GM20431 (cell line): ENCODE results near the gene PLA2G4C.

Experiments used
- in situ Hi-C: fragments of 300-500 bp; cut with MseI, MboI; formaldehyde crosslinking; loops from one replicate; pipeline ENCODE4 v1.15.0; 2020; ENCODE audit warnings: low sequenced_read_pairs; ENCODE audit not compliant: unreplicated experiment

PLA2G4C gene

DNA sequence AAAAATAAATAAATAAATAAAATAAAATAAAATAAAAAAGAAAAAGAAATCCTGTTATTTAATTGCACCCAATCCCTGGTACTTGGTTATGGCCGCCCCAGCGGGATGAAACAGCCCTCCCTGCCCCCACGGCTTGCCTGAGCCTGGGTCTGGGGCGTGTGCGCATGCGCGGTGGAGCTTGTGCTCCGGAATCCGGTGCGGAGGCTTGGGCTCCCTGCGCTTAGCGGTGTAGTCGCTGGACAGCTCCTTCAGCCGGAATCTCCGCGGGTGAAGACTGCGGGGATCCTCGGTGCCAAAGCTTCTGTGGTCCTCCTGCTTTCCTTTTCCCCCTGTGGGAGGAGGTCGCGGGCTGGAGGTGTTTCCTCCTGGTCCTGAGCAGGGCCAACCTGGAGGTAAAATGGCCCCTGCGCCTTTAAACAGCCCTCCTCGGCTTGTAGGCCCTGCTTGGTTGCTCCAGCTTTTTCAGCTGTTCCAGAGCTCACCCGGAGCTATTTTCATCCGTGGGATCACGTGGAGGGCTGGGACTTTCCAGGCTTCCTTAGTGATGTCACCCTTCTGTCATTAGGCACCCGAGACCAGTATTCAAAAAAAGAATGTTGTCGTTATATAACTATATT is at the start of gene PLA2G4C:
PLA2G4C (minus strand) TSS at position 468 of the 617 bp plus-strand sequence. CDS start 4,288 bp downstream, outside the sequence.
- in situ Hi-C loops: no loop called here

- in situ Hi-C loops: loop anchor here (25.0 kb wide), 1 partner anchor 196 kb away; no protein-coding TSS in a partner anchor
Observed at GRCh38 chr19:48158210-48158790, 47.7 kb upstream of the PLA2G4C start.

DNA sequence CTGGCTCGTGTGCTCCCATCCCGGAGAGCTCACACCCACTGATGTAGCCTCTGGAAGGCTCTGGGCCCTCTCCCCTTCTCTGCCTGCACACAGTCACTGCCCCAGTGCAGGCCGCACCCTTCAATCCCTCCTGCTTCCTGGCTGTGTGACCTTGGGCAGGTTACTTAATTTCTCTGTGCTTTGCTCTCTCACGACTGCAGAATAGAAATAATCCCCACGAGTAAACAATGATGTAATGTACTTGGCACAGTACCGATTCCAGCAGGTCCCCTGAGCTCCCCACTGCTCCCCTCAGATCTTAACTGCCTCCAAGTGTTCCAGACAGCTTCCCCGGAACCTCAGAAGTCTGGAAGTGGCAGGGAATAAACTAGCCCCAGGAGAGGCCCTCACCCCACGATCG is 43.4 kb upstream of the PLA2G4C start:
- in situ Hi-C loops: loop anchor here (25.0 kb wide), 1 partner anchor 192 kb away; no protein-coding TSS in a partner anchor

GRCh38 chr19:48152551-48152950 is 41.9 kb upstream of the PLA2G4C start:
- in situ Hi-C loops: loop anchor here (25.0 kb wide), 1 partner anchor 190 kb away; no protein-coding TSS in a partner anchor

DNA sequence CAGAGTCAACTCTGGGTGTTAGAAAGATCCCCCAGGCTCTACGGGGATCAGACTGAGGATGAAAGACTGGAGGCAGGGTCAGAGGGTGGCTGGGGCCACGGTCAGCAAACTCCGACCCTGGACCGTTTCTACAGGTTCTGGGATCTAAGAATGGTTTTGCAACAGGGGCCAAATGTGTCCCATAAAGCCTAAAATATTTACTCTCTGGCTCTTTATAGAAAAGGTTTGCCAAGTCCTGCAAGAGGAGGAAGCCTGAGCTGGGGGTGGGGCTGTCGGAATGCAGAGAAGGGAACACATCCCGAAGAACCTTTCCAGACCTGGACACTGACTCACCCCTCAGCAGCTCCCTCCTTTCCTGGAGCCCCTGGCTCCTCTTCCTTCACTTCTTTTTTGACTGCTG is 38.8 kb upstream of the PLA2G4C start:
- in situ Hi-C loops: no loop called here

GRCh38 chr19:48148576-48148975 is 38.0 kb upstream of the PLA2G4C start:
- in situ Hi-C loops: no loop called here

GRCh38 chr19:48147597-48148175 is 37.1 kb upstream of the PLA2G4C start:
- in situ Hi-C loops: no loop called here

DNA sequence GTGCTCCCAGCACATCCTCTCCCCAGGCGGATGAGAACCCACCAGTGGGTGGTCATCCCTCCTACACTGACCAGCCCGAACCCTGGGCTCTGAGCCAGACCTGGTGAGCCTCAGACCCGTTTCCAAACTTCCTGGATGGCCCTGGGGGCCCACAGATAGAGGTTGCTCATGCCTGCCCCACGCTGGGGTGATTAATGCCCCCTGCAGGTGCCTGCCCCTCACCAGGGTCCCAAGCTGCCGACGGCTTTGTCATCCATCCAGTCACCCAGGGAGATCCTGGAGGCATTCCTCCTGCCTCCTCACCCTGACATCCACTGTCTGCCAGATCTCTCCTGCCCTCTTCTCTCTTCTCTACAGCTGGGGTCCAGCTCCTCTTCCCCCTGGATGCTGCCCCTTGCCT is 28.4 kb upstream of the PLA2G4C start:
- in situ Hi-C loops: no loop called here

GRCh38 chr19:48137411-48137810 is 26.8 kb upstream of the PLA2G4C start:
- in situ Hi-C loops: no loop called here

- in situ Hi-C loops: no loop called here
Observed at GRCh38 chr19:48136547-48136946, 25.9 kb upstream of the PLA2G4C start.

- in situ Hi-C loops: no loop called here
Observed at GRCh38 chr19:48135411-48135810, 24.8 kb upstream of the PLA2G4C start.

GRCh38 chr19:48133094-48133493 is 22.5 kb upstream of the PLA2G4C start:
- in situ Hi-C loops: no loop called here

GRCh38 chr19:48127561-48127960 is 16.9 kb upstream of the PLA2G4C start:
- in situ Hi-C loops: no loop called here

DNA sequence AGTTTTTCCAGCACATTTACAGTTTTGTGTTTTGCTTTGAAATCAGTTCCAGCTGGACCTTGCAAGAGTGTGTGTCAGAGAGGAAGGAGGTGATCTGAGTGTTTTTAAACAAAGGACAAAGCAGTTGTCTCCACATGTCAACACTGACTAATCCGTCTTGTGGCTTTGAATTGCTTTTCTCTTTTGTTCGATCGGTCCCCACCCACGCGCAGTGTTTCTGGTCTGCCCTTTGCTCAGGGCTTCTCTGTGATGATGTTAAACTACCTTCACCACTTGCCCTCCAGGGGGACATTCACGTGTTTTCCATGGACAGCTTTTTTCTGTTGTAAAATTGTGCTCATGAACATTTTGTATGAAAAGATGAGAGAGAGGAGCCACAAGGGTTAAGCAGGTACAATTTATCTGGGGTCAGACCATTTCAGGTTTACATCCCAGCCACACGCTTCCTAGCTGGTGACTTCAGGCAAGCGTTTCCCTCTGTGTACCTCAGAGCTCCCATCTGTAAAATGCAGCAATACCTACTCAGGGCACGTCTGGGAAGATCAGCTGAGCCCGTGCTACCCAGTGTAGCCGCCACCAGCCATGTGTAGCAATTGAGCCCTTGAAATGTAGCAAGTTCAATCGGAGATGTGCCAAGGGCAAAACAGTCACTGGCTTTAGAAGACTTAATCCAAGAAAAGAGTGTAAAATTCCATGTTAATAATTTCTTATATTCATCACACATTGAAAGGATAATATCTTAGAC is 13.5 kb upstream of the PLA2G4C start:
- in situ Hi-C loops: no loop called here

GRCh38 chr19:48122421-48122820 is 11.8 kb upstream of the PLA2G4C start:
- in situ Hi-C loops: no loop called here

DNA sequence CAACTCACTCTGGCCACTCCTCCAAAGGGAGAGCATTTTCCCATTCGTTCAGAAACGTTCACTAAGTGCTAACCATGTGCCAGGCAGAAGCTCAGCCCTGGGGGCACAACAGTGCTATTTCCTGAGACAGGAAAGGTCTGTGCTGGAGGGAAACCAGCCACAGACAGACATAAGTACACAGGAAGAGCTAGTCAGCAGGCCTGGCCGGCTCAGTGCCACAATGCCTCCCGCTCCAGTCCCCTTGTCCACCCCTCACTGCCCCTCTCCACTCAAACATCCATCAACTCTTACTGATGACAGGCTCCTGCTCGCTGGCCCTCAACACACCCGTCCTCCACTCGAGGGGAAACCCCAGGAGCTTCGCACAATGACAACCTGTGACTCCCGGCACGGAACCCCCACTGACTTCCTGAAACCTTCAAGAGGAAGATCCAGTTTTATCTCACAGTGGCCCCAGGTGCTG is 11.3 kb upstream of the PLA2G4C start:
- in situ Hi-C loops: no loop called here

DNA sequence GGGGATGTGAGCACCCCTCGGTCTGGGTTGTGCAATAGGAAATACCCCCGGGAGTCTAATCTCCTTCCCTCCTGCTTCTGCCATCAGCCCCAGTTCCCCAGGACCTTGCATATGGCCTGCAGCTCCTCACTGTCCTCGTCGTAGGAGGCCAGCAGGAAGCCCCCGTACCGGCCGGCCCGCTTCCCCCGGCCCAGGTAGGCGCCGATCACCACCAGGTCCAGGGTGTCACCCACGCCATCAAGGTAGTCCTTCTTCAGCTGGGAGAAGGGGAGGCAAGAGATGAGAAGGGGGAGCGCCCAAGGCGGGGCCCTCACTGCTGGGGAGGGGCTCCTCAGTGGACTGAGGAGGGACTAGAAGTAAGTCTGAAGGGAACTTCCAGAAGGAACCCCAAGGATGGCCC is 10.4 kb upstream of the PLA2G4C start:
- in situ Hi-C loops: no loop called here

- in situ Hi-C loops: no loop called here
Observed at GRCh38 chr19:48120505-48120904, 9.9 kb upstream of the PLA2G4C start.

DNA sequence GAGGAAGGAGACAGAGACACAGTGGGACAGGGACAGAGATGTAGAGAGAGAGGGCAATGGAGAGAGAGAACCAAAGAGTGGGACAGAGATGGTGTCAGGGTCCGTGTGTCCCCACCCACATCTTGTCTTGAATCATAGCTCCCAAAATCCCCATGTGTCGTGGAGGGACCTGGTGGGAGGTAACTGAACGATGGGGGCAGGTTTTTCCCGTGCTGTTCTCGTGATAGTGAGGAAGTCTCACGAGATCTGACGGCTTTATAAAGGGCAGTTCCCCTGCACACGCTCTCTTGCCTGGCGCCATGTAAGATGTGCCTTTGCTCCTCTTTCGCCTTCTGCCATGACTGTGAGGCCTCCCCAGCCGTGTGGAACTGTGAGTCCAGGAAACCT is 7.5 kb upstream of the PLA2G4C start:
- in situ Hi-C loops: no loop called here

- in situ Hi-C loops: no loop called here
Observed at GRCh38 chr19:48117515-48118130, 7.0 kb upstream of the PLA2G4C start.
